Activated CD8-positive, alpha-beta memory T cell treated with anti-CD3 and anti-CD28 coated beads, Interleukin-2, amount 50 U/mL, for 24 hours (primary cell): ENCODE data around the gene COLQ.

Experiments
- DNase-seq: peaks from one replicate; pipeline ENCODE4 v3.0.0-alpha.2; 2020; ENCODE audit errors: extremely low read depth

The COLQ gene

DNA sequence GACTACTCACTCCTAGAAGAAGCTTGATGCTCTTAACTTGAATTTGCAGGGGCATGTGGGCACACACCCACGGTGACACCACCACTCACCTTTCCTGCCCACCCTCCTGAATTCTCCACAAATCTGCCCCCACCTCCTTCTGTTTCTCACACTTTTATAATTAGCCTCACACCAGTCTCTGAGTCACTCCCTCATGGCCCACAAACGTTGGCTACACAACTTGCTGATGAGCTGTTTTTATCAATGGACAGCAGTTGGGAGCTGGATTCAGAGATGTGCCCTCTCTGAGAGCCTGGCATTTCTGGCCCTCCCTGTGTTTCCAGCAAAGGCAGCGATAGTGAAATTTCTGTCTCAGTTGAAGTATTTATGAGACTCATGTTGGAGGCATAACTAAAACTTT lies 1.3 kb downstream of the COLQ start:
- DNase-seq = no peak

- DNase-seq = no peak
Observed at GRCh38 chr3:15519096-15519495, 2.4 kb downstream of the COLQ start.

DNA sequence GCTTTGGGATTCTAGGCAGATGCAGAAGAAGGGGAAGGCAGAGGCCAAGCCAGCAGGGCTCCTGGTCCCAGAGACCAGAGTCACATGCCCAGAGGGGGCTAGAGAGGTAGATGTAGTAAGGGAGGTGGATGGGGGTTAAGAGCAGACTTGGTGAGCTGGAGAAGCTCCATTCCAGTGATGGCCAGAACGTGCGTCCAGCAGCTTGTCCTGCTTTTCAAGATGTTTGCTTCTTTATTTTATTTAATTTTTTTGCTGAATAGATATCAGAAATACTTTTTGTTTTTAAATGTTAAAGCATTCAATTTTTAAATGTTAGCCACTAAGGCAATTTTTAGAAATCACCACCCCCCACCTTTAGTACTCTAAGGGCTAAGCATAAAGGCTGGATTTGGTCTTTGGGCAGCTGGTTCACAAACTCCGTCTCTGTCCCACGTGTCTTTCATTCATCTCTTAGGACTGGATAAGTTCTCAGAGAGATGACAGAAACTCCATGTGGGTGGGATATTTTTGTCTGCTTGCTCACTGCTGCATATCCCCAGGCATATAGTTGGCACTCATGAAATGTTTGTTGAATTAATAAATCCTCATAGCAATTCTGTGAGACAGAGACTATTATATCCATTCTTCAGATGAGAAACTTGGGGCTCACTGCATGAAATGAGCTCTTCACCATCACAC lies 6.7 kb downstream of the COLQ start:
- DNase-seq = no peak

- no peak for DNase-seq
Observed at GRCh38 chr3:15513810-15514662, 7.5 kb downstream of the COLQ start.

GRCh38 chr3:15513116-15513515 lies 8.4 kb downstream of the COLQ start:
- DNase-seq = no peak

- no peak for DNase-seq
Observed at GRCh38 chr3:15512166-15512565, 9.3 kb downstream of the COLQ start.

GRCh38 chr3:15511156-15511555 lies 10.3 kb downstream of the COLQ start:
- DNase-seq = no peak

DNA sequence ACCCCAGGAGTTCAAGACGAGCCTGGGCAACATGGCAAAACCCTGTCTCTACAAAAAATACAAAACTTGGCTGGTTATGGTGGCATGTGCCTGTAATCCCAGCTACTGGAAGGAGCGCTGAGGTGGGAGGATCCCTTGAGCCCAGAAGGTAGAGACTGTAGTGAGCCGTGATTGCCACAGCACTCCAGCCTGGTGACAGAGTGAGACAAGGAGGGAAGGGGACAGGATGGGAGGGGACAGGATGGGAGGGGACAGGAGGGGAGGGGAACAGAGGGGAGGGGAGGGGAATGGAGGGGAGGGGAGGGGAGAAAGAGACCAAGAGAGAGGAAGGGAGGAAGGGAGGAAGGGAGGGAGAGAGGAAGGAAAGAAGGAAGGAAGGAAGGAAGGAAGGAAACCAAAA lies 11.0 kb downstream of the COLQ start:
- no peak for DNase-seq

- DNase-seq = no peak
Observed at GRCh38 chr3:15506571-15506970, 14.9 kb downstream of the COLQ start.

GRCh38 chr3:15505479-15506165 lies 15.9 kb downstream of the COLQ start:
- DNase-seq = no peak

DNA sequence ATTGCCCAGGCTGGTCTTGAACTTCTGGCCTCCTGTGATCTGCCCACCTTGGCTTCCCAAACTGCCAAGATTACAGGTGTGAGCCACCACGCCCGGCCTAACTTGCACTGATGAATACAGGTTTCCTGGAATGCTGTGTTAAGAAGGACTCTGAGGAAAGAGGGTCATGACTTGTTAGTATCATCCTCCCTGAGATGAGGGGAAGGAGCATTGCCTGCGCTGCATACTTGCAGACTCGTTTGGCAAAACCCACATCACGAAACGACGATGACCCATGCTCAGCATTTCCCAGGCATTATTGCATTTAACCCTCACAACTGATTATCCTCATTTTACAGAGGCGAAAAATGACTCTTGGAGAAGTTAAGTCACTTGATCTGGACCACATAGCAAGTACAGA lies 18.9 kb downstream of the COLQ start:
- no peak for DNase-seq

- no peak for DNase-seq
Observed at GRCh38 chr3:15501126-15501525, 20.4 kb downstream of the COLQ start.

GRCh38 chr3:15500107-15500724 lies 21.3 kb downstream of the COLQ start:
- no peak for DNase-seq

- no peak for DNase-seq
Observed at GRCh38 chr3:15499536-15499935, 22.0 kb downstream of the COLQ start.

- no peak for DNase-seq
Observed at GRCh38 chr3:15498431-15499214, 22.9 kb downstream of the COLQ start.

- DNase-seq = no peak
Observed at GRCh38 chr3:15497964-15498363, 23.5 kb downstream of the COLQ start.

DNA sequence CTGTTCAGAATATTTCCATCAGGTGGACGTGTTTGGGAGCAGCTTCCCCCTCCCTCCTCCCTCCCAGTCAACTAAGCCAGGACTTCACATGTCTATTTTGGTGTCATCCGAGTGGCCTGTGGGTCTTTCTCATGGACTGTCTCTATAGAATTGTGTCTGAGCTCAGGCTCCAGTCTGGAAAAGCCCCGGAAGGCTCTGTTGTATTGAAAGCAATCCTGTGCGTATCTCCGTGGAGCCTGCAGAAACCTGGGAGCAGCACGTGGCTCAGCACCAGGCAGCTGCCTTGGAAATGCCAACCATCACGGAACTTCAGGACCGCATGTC lies 25.2 kb downstream of the COLQ start:
- no peak for DNase-seq

DNA sequence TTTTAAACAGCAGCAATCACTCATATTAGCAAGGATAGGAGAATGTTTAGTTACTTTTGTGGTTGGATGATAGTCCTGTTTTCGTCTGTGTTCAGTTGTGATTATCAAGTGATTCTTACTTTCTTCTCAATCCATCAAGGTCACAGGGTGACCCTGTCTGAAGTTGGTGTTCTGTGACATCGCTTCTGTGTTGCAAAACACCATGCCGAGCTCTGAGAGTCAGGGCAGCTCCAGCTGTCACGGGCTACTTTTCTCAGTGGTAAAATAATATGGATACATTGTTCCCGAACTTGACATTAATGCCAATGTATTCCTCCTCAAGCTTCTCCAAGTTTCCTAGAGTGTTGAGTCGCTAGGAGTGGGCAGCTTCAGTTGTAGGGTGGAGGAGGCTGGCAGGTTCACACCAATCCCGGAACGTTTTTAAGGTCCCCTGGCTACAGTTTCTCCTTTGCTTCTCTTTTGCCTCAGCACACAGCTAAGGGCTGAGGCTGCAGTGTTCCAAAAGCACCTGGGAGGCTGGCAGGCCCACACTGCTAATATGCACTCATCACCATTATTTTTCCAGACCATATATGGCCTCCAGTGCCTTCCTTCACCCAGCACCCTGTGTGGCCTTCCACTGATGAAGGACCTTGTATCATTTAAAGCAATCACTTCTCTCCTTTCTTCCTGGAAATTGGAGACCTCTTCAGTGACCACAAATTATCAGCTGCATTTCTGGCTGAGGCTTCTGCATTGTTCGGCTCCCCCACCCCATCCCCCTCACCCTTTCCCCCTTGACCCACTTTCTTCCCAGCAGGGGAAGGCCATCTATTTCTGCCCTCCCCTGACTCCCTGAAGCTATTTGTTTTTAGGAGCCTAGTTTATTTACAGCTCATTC lies 25.8 kb downstream of the COLQ start:
- DNase-seq = no peak

DNA sequence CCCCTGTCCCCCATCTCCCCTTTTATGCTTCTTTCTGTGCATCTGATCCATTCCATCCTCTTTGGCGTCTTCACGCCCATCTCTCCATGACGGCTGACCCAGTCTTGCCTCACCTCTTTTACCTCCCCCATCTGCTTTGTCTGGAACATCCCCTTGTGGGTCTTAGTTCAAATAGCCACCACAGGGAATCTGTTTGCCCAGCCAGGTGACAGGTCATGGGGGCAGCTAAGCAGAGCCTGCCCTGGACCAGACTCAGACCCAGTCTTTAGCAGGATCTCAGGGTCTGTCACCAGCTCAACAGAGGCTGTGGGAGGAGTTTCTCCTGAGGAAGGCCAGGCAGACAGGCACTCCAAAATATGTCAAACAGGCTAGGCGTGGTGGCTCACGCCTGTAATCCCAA lies 28.1 kb downstream of the COLQ start:
- DNase-seq = no peak

- no peak for DNase-seq
Observed at GRCh38 chr3:15492847-15493360, 28.6 kb downstream of the COLQ start.
